Adrenal gland (tissue), 5 donors: ENCODE measurements around the gene RAD51D.

Experiments
- POLR2A ChIP-seq, 2 donors: fragments of 450-650 bp; IDR thresholded peaks; one replicate each; pipeline ENCODE4 v1.6.1; 2017; ENCODE audit warnings: antibody characterized with exemption in 2 of 2, mild to moderate bottlenecking in 2 of 2, moderate library complexity in 1 of 2
- TF ChIP-seq, protein P1 (sequence below), 6 experiments: fragments of 450-650 bp in 4 of 6; fragments of 200-600 bp in 2 of 6; sonication (generic) in 1 of 6; IDR thresholded peaks; 1 replicate in 5 of 6; 2 replicates in 1 of 6; pipeline versions ENCODE4 v1.5.1 to v1.8.0; 2016 to 2021; ENCODE audit warnings: antibody characterized with exemption in 6 of 6, mild to moderate bottlenecking in 2 of 6, moderate library complexity in 1 of 6
- donor health status: DM: no; HTN: no; CAD: no.

DNA sequence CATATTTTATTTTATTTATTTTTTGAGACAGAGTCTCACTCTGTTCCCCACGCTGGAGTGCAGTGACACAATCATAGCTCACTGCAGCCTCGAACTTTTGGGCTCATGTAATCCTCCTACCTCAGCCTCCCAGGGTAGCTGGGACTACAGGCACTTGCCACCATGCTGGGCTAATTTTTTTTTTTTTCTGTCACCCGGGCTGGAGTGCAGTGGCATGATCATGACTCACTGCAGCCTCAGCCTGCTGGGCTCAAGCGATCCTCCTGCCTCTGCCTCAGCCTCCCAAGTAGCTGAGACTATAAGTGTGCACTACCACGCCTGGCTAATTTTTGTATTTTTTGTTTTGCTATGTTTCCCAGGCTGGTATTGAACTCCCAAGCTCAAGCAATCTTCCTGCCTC lies 45.1 kb upstream of the RAD51D start:
- TF ChIP-seq POLR2A (IDR thresholded peaks at IDR 0.05): no peak
- TF ChIP-seq, protein P1, sequence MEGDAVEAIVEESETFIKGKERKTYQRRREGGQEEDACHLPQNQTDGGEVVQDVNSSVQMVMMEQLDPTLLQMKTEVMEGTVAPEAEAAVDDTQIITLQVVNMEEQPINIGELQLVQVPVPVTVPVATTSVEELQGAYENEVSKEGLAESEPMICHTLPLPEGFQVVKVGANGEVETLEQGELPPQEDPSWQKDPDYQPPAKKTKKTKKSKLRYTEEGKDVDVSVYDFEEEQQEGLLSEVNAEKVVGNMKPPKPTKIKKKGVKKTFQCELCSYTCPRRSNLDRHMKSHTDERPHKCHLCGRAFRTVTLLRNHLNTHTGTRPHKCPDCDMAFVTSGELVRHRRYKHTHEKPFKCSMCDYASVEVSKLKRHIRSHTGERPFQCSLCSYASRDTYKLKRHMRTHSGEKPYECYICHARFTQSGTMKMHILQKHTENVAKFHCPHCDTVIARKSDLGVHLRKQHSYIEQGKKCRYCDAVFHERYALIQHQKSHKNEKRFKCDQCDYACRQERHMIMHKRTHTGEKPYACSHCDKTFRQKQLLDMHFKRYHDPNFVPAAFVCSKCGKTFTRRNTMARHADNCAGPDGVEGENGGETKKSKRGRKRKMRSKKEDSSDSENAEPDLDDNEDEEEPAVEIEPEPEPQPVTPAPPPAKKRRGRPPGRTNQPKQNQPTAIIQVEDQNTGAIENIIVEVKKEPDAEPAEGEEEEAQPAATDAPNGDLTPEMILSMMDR (IDR thresholded peaks at IDR 0.05): no peak
